OCI-LY3 (cell line): ENCODE measurements around the gene PIK3AP1.

Experiments used
- CTCF ChIP-seq: fragments of 200-600, 300-600 bp; sonication (generic); IDR thresholded peaks from 2 replicates; pipeline ENCODE4 v1.5.1; 2014; ENCODE audit warnings: antibody characterized with exemption, low read length, low read depth
- EZH2phosphoT487 ChIP-seq: fragments of 200-600 bp; shearing (Covaris generic); IDR thresholded peaks from 2 replicates; pipeline ENCODE4 v1.6.1; 2018; ENCODE audit warnings: antibody characterized with exemption, mixed run types, low read depth

GRCh38 chr10:96661632-96662031 is 58.7 kb downstream of the PIK3AP1 start:
- TF ChIP-seq CTCF (no peak), EZH2phosphoT487 (no peak)
